COLO668 (cell line): ENCODE data around the gene UNC13D.
"Not testable (repeated sequence)": the region's sequence is repeated elsewhere in the genome, so short reads cannot be mapped to it uniquely, and the experiment has no call there.

Experiments
- DNase-seq: peaks from one replicate; lab custom pipeline; 2025; ENCODE audit not compliant: unreplicated experiment; lab: John Stamatoyannopoulos, UW

UNC13D gene

GRCh38 chr17:75843577-75844529 is at the start of gene UNC13D:
Gene UNC13D, minus strand, starts transcription at chr17:75844404. Its CDS starts 67 bp downstream, at chr17:75844337.
- no peak for DNase-seq

GRCh38 chr17:75893305-75894048 is 49.3 kb upstream of the UNC13D start:
- no peak for DNase-seq

- no peak for DNase-seq
Measured at GRCh38 chr17:75892556-75893224, 48.5 kb upstream of the UNC13D start.

- DNase-seq = no peak
Measured at GRCh38 chr17:75891605-75892555, 47.7 kb upstream of the UNC13D start.

GRCh38 chr17:75891022-75891604 is 46.9 kb upstream of the UNC13D start:
- DNase-seq = no peak

GRCh38 chr17:75889454-75889853 is 45.2 kb upstream of the UNC13D start:
- DNase-seq = no peak

- no peak for DNase-seq
Measured at GRCh38 chr17:75888484-75888883, 44.3 kb upstream of the UNC13D start.

GRCh38 chr17:75885860-75886259 is 41.7 kb upstream of the UNC13D start:
- DNase-seq = not testable (repeated sequence)

- DNase-seq = no peak
Measured at GRCh38 chr17:75885431-75885830, 41.2 kb upstream of the UNC13D start.

GRCh38 chr17:75881678-75882454 is 37.7 kb upstream of the UNC13D start:
- no peak for DNase-seq

GRCh38 chr17:75880266-75880665 is 36.1 kb upstream of the UNC13D start:
- DNase-seq = no peak

- DNase-seq = peak; percentile 64
Measured at GRCh38 chr17:75878174-75878998, 34.2 kb upstream of the UNC13D start, which contains the start of gene TRIM47. Gene TRIM47, minus strand, starts transcription at chr17:75878581. Its CDS starts 33 bp downstream, at chr17:75878548.

GRCh38 chr17:75877752-75878173 is 33.6 kb upstream of the UNC13D start:
- peak; percentile 82 for DNase-seq

- peak; percentile 50 for DNase-seq
Measured at GRCh38 chr17:75876938-75877751, 32.9 kb upstream of the UNC13D start.

- peak; percentile 85 for DNase-seq
Measured at GRCh38 chr17:75876190-75876937, 32.2 kb upstream of the UNC13D start.

- DNase-seq = no peak
Measured at GRCh38 chr17:75875940-75876189, 31.7 kb upstream of the UNC13D start.
